ENCODE measurements around the gene HSD17B4. TPM values are rescaled to one million over a fixed set of nuclear protein-coding genes. Genes with fewer than 3 reads are reported as not detected.

HSD17B4 gene, protein sequence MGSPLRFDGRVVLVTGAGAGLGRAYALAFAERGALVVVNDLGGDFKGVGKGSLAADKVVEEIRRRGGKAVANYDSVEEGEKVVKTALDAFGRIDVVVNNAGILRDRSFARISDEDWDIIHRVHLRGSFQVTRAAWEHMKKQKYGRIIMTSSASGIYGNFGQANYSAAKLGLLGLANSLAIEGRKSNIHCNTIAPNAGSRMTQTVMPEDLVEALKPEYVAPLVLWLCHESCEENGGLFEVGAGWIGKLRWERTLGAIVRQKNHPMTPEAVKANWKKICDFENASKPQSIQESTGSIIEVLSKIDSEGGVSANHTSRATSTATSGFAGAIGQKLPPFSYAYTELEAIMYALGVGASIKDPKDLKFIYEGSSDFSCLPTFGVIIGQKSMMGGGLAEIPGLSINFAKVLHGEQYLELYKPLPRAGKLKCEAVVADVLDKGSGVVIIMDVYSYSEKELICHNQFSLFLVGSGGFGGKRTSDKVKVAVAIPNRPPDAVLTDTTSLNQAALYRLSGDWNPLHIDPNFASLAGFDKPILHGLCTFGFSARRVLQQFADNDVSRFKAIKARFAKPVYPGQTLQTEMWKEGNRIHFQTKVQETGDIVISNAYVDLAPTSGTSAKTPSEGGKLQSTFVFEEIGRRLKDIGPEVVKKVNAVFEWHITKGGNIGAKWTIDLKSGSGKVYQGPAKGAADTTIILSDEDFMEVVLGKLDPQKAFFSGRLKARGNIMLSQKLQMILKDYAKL
- total RNA-seq, result 209 TPM

DNA sequence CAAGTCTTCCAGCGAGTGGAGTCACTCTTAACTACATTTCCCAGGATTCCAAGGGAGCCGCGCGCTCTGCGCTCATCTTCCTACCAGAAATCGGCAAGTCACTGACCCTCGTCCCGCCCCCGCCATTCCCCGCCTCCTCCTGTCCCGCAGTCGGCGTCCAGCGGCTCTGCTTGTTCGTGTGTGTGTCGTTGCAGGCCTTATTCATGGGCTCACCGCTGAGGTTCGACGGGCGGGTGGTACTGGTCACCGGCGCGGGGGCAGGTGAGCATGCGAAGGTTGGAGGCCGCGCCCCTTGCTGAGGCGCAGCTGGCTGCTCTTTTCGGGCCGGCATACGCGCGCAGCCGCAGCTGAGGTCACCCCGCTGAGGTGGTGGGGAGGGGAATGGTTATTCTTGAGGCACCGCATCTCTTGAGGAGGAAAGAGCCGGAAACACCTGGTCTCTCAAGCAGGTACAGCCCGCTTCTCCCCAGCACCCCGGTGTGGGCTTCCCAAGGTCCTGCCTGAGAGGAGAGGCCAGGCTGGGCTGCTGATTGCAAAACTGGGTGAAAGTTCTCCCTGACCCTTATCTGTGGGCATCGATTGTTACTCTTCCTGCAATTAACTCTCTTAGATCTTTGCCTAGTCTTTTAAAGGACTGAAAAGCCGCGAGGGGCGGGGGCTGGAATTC is at the start of gene HSD17B4:
Gene HSD17B4 (plus strand): TSS at position 125 of the 667 bp plus-strand sequence. CDS start 79 bp downstream, at position 204.

Small RNAs within 50 kb of the gene (small RNA-seq; reads per million reads assigned to genes)
- gene RNA5SP190, result not detected

Other genes starting within 250 kb of the HSD17B4 start
- gene TNFAIP8, start 96.5 kb upstream of the HSD17B4 start, total RNA-seq, result 4.8 TPM
- gene FAM170A, start 177.1 kb downstream of the HSD17B4 start, total RNA-seq, result 0.23 TPM

Data from diencephalon (tissue), 1 donor.